ENCODE results near the gene ARHGEF10L.

DNA sequence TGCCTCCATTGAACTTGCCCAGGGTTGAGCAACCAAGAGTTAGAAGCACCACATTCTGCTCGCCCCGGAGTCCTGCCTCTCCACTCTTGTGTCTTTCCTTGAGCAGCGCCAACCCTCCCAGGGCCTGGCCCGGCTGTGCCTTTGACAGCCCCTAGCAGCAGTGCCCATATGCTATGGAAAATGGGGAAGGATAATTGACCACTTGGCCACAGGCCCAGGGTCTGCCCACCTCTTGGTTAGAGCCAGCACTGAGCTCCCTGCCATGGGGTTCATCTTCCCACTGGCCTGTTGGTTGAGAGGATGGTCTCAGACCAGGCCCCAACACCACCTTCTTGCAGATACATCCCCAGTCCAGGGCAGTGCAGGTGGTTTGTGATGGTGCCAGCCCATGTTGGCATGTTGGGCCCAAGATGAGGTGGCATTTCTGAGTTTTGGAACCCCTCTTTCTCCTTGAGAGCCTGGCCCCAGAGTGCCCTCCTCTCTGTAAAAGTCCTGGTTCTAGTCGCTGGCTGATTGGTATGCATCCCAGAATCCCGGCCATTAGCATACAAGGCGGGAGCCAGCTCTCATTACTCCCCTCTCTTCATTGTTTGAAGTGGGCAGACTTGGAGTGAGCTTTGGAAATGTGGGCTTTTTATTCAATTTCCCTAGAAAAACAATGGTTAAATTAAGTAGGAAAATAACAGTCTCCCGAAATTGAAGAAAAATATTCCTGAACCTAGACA is 7.6 kb downstream of the ARHGEF10L start:
- TF ChIP-seq, protein P1, sequence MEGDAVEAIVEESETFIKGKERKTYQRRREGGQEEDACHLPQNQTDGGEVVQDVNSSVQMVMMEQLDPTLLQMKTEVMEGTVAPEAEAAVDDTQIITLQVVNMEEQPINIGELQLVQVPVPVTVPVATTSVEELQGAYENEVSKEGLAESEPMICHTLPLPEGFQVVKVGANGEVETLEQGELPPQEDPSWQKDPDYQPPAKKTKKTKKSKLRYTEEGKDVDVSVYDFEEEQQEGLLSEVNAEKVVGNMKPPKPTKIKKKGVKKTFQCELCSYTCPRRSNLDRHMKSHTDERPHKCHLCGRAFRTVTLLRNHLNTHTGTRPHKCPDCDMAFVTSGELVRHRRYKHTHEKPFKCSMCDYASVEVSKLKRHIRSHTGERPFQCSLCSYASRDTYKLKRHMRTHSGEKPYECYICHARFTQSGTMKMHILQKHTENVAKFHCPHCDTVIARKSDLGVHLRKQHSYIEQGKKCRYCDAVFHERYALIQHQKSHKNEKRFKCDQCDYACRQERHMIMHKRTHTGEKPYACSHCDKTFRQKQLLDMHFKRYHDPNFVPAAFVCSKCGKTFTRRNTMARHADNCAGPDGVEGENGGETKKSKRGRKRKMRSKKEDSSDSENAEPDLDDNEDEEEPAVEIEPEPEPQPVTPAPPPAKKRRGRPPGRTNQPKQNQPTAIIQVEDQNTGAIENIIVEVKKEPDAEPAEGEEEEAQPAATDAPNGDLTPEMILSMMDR (IDR thresholded peaks at IDR 0.05; ENCODE audit: insufficient read depth, low read length): no peak
- TF ChIP-seq POLR2AphosphoS5 (IDR thresholded peaks at IDR 0.05; ENCODE audit: low read depth) (no peak), SPI1 (IDR thresholded peaks at IDR 0.05; ENCODE audit: borderline replicate concordance, low read depth) (no peak), GABPA (IDR thresholded peaks at IDR 0.05; ENCODE audit: low read depth) (no peak)
- TF ChIP-seq, protein P2, sequence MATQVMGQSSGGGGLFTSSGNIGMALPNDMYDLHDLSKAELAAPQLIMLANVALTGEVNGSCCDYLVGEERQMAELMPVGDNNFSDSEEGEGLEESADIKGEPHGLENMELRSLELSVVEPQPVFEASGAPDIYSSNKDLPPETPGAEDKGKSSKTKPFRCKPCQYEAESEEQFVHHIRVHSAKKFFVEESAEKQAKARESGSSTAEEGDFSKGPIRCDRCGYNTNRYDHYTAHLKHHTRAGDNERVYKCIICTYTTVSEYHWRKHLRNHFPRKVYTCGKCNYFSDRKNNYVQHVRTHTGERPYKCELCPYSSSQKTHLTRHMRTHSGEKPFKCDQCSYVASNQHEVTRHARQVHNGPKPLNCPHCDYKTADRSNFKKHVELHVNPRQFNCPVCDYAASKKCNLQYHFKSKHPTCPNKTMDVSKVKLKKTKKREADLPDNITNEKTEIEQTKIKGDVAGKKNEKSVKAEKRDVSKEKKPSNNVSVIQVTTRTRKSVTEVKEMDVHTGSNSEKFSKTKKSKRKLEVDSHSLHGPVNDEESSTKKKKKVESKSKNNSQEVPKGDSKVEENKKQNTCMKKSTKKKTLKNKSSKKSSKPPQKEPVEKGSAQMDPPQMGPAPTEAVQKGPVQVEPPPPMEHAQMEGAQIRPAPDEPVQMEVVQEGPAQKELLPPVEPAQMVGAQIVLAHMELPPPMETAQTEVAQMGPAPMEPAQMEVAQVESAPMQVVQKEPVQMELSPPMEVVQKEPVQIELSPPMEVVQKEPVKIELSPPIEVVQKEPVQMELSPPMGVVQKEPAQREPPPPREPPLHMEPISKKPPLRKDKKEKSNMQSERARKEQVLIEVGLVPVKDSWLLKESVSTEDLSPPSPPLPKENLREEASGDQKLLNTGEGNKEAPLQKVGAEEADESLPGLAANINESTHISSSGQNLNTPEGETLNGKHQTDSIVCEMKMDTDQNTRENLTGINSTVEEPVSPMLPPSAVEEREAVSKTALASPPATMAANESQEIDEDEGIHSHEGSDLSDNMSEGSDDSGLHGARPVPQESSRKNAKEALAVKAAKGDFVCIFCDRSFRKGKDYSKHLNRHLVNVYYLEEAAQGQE (IDR thresholded peaks at IDR 0.05; ENCODE audit: insufficient replicate concordance, low read depth): no peak
